ENCODE measurements around the gene TRIM10.
"Not testable (repeated sequence)": the region's sequence is repeated elsewhere in the genome, so short reads cannot be mapped to it uniquely, and the experiment has no call there.

The TRIM10 gene

DNA sequence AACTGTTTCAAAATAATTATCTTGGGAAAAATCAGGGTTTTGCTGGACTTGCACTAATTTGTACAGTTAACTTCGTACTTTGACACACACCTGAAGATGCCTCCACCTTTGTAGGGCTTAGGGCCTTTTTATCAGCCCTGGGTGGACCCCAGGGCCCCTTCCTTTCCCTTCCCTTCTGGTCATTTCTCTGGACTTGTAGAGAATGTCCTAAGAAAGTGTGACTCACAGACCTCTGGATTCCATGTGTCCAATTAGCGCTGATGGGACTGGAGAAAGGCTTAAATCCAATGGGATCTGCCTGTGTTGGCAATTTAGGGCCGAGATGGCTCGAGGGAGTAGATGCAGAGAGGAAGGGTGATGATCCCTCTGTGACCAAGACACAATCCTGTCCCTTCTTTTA is 11.7 kb upstream of the TRIM10 start:
- DNase-seq (ENCODE audit: low read depth), result no peak

DNA sequence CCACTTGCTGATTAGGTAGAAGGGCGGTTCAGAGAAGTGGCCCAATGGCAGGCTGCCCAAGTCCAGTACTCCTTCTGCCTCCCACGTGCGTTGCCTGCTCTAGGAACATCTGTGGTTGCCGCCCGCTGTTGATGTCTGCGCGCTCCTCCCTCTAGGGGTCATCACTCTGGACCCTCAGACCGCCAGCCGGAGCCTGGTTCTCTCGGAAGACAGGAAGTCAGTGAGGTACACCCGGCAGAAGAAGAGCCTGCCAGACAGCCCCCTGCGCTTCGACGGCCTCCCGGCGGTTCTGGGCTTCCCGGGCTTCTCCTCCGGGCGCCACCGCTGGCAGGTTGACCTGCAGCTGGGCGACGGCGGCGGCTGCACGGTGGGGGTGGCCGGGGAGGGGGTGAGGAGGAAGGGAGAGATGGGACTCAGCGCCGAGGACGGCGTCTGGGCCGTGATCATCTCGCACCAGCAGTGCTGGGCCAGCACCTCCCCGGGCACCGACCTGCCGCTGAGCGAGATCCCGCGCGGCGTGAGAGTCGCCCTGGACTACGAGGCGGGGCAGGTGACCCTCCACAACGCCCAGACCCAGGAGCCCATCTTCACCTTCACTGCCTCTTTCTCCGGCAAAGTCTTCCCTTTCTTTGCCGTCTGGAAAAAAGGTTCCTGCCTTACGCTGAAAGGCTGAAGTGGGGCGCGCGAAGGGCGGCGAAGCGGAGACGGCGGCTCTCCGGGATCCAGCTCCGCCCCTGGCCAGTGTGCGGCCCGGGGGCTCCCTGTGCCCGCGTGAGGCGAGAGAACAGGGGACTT is 10.9 kb upstream of the TRIM10 start:
- no peak for DNase-seq (ENCODE audit: low read depth)

DNA sequence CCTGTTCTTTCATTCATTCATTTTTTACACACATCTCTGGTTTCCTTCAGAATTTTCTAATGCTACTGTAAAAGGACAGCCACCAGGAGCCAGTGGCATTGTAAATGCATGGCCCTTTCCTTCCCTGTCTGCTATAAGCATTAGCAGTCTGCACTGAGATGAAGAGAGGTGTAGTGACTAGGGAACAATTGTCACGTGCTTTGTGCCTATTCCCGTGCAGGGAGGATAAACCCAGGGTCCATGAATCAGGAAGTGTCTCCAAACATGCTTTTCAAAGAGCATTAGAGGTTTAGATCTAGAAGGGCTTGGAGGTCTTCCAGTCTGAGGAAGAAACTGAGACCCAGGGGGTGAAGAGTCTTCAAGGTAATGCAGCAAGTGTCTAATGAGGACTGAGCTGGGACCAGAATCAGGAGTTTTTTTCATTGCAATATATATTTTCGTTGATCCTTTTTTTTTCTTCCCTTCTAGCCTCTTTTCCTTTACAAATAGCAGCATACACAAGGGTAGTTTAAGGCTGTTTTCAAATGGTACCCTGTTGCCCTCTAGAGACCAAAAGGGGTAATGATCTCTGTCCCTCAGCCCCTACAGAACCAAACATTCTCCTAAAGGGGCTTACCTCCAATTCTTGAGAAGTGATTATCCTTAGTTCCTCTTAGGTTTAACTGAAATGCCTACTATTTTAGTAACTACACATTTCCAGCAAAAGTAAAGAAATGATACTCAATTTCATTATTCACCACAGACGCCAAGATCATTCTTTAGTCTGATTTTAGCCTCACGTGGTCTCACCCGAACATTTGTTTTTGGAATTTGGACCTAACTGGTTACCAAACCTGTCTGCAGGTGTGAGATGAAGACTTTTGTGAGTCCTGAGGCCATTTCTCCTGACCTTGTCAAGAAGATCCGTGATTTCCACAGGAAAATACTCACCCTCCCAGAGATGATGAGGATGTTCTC is 8.9 kb upstream of the TRIM10 start:
- DNase-seq (ENCODE audit: low read depth), result no peak

- no peak for DNase-seq (ENCODE audit: low read depth)
Observed at GRCh38 chr6:30168741-30169140, 7.7 kb upstream of the TRIM10 start.

DNA sequence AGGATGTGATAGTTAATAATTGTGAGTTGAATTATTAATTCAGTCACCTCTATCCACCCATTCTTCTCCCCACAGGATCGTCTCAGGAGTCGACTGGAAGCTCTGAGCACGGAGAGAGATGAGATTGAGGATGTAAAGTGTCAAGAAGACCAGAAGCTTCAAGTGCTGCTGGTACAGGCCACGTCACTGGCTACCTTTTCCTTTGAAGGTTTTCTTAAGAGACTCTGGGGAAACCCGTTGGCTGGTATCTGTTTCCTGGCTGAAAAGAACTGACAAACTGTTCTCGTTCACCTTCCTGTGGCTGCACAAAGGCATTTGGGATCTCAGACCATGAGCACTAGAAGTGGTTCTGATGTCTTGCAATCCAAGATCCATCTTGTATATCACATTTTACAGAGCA is 6.1 kb upstream of the TRIM10 start:
- DNase-seq (ENCODE audit: low read depth), result no peak

DNA sequence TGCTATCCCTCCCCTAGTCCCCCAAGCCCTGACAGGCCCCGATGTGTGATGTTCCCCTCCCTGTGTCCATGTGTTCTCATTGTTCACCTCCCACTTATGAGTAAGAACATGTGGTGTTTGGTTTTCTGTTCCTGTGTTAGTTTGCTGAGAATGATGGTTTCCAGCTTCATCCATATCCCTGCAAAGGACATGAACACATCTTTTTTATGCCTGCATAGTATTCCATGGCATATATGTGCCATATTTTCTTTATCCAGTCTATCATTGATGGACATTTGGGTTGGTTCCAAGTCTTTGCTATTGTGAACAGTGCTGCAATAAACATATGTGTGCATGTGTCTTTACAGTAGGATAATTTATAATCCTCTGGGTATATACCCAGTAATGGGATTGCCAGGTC is 4.2 kb upstream of the TRIM10 start:
- not testable (repeated sequence) for DNase-seq (ENCODE audit: low read depth)

DNA sequence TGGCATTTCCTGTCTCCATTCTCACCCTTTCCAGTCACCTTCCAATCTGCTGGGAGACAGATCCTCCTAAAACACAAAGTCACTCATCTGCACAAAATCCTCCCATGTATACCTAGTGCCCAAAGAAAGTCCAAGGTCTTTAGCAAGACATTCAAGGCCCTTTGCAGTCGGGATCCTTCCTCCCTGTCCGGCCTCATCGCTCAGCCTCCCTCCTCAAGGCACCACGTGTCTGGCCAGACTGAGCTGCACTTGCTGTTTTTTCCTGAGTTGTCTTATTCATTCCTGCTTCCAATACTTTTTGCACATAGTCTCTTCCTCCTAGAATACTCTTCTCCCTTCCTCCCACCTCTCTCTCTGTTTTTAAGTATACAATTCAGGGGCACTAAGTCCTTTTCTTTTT is 3.7 kb upstream of the TRIM10 start:
- no peak for DNase-seq (ENCODE audit: low read depth)

GRCh38 chr6:30163918-30164654 is 3.1 kb upstream of the TRIM10 start:
- DNase-seq (ENCODE audit: low read depth), result no peak

- DNase-seq (ENCODE audit: low read depth), result peak; percentile 52
Observed at GRCh38 chr6:30163090-30163917, 2.3 kb upstream of the TRIM10 start, which contains the start of gene TRIM15. Gene TRIM15, plus strand, starts transcription at chr6:30163546. Its CDS starts 139 bp downstream, at chr6:30163685.

DNA sequence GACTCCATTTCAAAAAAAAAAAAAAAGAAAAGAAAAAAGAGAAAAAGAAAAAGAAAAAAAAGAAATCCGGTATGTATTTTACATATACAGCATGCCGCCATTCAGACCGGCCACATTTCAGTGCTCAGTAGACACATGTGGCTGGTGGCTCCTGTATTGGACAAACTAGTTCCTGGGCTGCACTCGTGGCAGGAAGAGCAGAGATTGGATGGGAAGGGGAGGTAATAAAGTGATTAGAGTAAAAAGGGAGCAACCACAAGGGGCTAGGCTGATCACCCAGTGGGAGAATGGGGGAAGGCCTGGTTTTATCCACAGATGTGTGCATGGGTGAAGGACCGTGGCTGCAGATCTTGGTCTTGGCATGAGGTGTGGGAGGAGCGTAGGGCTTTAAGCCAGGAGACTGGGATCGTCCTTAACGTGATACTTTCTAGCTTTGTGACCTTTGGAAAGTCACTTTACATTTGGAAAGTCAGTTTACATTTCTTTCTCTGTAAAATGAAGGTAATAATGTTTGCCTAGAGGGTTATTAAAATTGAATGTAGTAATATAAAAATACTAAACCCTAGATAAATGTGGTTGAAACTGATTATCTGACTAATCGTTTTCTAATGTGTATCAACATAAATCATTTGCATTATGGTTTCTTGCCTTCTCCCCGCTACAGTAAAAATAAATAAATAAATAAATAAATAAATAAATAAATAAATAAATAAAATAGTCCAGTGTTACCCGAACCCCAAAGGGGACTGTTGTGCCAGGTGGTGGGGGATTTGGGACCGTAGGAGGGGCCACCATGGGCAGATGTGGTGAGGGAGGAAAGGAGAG is 1.5 kb upstream of the TRIM10 start:
- no peak for DNase-seq (ENCODE audit: low read depth)

- DNase-seq (ENCODE audit: low read depth), result no peak
Observed at GRCh38 chr6:30160008-30160784, 815 bp downstream of the TRIM10 start.

- DNase-seq (ENCODE audit: low read depth), result peak; percentile 21
Observed at GRCh38 chr6:30158475-30159040, 2.5 kb downstream of the TRIM10 start.

DNA sequence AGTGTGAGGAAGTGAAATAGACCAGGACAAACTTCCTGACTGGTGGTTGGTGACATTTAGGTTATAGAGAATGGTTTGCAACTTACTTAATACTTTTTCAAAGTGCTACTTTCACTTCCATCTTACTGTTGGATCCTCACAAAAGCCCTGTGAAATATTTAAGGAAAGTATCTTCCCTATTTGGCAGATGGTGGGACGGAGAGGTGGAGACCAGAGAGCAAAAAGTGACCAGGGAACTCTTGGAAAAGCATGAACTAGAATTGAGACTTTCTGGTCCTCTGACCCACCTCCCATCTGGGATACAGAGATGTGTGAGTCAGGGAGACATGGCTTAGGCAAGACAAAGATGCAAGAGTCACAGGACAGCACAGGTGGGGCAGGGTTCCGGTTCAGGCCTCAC is 3.0 kb downstream of the TRIM10 start:
- no peak for DNase-seq (ENCODE audit: low read depth)

DNA sequence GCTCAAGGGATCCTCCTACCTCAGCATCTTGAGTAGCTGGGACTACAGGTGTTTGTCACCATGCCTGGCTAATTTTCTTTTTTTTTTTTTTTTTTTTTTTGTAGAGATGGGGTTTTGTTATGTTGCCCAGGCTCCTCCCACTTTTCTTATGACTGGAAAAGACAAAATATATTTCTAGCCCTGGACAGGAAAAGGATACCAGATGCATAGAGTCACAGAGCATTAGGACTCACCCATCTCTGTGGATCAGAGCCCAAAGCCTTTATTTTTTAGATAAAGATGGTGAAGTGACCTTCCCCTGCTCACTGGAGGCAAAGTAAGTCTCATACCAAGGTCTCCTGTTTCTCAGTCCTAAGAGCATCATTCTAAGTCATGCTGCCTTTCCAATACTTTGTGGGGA is 3.4 kb downstream of the TRIM10 start:
- no peak for DNase-seq (ENCODE audit: low read depth)

GRCh38 chr6:30156774-30157173 is 4.2 kb downstream of the TRIM10 start:
- no peak for DNase-seq (ENCODE audit: low read depth)

- no peak for DNase-seq (ENCODE audit: low read depth)
Observed at GRCh38 chr6:30156262-30156599, 4.8 kb downstream of the TRIM10 start.

DNA sequence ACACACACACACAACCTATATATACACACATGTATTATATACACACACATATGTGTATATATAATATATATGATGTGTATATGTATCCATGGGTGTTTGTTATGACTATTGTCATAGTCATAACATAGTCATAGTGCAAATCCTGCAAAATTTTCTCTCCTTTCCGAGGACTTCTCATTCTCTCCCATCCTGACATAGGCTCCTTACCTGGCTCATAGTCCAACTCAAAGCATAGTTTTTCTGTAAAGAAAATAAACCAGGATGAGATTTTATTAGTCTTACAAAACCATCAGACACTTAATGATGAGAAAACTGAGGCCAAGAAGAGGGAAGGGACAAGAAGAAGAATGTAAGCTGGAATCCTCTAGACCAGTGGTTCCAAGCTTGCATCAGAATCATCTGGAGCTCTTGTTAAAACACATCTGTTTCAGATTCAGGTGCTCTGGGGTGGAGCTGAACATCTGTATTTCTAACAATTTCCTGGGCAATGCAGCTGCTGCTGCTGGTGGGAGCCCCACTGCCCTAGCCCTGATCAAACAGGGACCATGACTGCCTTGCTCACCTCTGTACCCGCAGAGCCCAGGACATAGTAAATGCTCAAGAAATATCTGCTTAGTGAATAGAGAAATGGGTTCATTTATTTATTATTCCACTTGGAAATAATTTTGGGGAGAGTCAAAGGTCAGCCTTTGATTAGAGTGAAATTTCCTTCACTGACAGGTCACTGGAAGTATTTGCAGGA is 5.3 kb downstream of the TRIM10 start:
- DNase-seq (ENCODE audit: low read depth), result no peak

- DNase-seq (ENCODE audit: low read depth), result no peak
Observed at GRCh38 chr6:30154709-30155519, 6.1 kb downstream of the TRIM10 start.

Measured in activated T-cell treated with anti-CD3 and anti-CD28 coated beads for 48 hours (primary cell).